K562 (cell line): Measurements from ENCODE around the gene FMO3. TPM values are rescaled to one million over a fixed set of nuclear protein-coding genes. Genes with fewer than 3 reads are reported as not detected.

Experiments
- MEF2D ChIP-seq: conservative IDR thresholded peaks from 2 replicates; pipeline ENCODE4 v1.6.1; 2016; ENCODE audit warnings: low read depth, missing genetic modification characterization, missing compliant biosample characterization
- NCOA4 ChIP-seq: fragments of 450-650 bp; IDR thresholded peaks from 2 replicates; pipeline ENCODE4 v1.6.1; 2018; ENCODE audit warnings: mild to moderate bottlenecking; ENCODE audit not compliant: partially characterized antibody
- polyA plus RNA-seq, 8 experiments: library from polyadenylated mRNA; depleted of rRNA in 4 of 8; stranded (reverse) in 5 of 8; unstranded in 3 of 8; fragments of >200 nt; fragmentation: Nextera tagmentation in 2 of 8; fragmentation: Illumina TruSeq in 1 of 8; extraction: Ambion mirVana in 2 of 8; extraction: Trizol in 1 of 8; gene quantifications; 2 replicates each; pipeline versions ENCODE4 v1.2.1 to v1.2.3, GENCODE V29; 2011 to 2014; ENCODE audit warnings: inconsistent platforms in 1 of 8, missing spikeins in 1 of 8
- total RNA-seq, 7 experiments: library from RNA; depleted of rRNA in 6 of 7; stranded (reverse); fragments of >200 nt in 6 of 7; fragmentation: Illumina TruSeq in 2 of 7; extraction: Trizol in 2 of 7; gene quantifications; 2 replicates each; pipeline versions ENCODE4 v1.2.1 to v1.2.3, GENCODE V29; 2011 to 2021; ENCODE audit warnings: low replicate concordance in 1 of 7
- TF ChIP-seq, protein P1 (sequence below): fragments of 450-650 bp; IDR thresholded peaks from 2 replicates; pipeline ENCODE4 v1.6.1; 2016; ENCODE audit warnings: mild to moderate bottlenecking, moderate library complexity
- TF ChIP-seq, protein P2 (sequence below): sonication (generic); formaldehyde crosslinking; IDR thresholded peaks from 2 replicates; pipeline ENCODE4 v1.8.0; 2023; ENCODE audit warnings: missing genetic modification reagents, mild to moderate bottlenecking, borderline replicate concordance
- TF ChIP-seq, protein P3 (sequence below): fragments of 450-650 bp; formaldehyde crosslinking; IDR thresholded peaks from 2 replicates; pipeline ENCODE4 v1.4.0; 2022; ENCODE audit warnings: missing genetic modification characterization

FMO3 gene
- total and polyA plus RNA-seq, 9 of the 15 experiments (the other 6 are each of a cell fraction or from before 2014, with no cell fraction given): not detected

DNA sequence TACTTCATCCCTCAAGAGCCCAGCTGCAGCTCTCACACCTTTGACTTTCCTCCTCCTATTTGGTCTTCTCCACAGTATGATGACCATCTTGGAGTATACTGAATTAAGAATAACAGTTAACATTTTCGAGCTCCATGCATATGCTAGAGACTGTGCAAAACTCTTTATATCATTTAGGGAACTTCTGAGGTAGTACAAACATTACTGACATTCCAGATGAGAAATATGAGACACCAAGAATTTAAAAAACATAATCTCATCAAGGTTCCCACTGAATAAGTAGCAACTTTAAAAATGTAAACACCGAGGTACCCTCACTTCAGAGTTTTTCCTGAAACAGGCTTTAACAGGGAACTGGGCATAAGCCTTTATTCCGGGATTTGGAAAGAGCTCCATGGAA lies 22.7 kb downstream of the FMO3 start (continued):
- TF ChIP-seq, protein P1, sequence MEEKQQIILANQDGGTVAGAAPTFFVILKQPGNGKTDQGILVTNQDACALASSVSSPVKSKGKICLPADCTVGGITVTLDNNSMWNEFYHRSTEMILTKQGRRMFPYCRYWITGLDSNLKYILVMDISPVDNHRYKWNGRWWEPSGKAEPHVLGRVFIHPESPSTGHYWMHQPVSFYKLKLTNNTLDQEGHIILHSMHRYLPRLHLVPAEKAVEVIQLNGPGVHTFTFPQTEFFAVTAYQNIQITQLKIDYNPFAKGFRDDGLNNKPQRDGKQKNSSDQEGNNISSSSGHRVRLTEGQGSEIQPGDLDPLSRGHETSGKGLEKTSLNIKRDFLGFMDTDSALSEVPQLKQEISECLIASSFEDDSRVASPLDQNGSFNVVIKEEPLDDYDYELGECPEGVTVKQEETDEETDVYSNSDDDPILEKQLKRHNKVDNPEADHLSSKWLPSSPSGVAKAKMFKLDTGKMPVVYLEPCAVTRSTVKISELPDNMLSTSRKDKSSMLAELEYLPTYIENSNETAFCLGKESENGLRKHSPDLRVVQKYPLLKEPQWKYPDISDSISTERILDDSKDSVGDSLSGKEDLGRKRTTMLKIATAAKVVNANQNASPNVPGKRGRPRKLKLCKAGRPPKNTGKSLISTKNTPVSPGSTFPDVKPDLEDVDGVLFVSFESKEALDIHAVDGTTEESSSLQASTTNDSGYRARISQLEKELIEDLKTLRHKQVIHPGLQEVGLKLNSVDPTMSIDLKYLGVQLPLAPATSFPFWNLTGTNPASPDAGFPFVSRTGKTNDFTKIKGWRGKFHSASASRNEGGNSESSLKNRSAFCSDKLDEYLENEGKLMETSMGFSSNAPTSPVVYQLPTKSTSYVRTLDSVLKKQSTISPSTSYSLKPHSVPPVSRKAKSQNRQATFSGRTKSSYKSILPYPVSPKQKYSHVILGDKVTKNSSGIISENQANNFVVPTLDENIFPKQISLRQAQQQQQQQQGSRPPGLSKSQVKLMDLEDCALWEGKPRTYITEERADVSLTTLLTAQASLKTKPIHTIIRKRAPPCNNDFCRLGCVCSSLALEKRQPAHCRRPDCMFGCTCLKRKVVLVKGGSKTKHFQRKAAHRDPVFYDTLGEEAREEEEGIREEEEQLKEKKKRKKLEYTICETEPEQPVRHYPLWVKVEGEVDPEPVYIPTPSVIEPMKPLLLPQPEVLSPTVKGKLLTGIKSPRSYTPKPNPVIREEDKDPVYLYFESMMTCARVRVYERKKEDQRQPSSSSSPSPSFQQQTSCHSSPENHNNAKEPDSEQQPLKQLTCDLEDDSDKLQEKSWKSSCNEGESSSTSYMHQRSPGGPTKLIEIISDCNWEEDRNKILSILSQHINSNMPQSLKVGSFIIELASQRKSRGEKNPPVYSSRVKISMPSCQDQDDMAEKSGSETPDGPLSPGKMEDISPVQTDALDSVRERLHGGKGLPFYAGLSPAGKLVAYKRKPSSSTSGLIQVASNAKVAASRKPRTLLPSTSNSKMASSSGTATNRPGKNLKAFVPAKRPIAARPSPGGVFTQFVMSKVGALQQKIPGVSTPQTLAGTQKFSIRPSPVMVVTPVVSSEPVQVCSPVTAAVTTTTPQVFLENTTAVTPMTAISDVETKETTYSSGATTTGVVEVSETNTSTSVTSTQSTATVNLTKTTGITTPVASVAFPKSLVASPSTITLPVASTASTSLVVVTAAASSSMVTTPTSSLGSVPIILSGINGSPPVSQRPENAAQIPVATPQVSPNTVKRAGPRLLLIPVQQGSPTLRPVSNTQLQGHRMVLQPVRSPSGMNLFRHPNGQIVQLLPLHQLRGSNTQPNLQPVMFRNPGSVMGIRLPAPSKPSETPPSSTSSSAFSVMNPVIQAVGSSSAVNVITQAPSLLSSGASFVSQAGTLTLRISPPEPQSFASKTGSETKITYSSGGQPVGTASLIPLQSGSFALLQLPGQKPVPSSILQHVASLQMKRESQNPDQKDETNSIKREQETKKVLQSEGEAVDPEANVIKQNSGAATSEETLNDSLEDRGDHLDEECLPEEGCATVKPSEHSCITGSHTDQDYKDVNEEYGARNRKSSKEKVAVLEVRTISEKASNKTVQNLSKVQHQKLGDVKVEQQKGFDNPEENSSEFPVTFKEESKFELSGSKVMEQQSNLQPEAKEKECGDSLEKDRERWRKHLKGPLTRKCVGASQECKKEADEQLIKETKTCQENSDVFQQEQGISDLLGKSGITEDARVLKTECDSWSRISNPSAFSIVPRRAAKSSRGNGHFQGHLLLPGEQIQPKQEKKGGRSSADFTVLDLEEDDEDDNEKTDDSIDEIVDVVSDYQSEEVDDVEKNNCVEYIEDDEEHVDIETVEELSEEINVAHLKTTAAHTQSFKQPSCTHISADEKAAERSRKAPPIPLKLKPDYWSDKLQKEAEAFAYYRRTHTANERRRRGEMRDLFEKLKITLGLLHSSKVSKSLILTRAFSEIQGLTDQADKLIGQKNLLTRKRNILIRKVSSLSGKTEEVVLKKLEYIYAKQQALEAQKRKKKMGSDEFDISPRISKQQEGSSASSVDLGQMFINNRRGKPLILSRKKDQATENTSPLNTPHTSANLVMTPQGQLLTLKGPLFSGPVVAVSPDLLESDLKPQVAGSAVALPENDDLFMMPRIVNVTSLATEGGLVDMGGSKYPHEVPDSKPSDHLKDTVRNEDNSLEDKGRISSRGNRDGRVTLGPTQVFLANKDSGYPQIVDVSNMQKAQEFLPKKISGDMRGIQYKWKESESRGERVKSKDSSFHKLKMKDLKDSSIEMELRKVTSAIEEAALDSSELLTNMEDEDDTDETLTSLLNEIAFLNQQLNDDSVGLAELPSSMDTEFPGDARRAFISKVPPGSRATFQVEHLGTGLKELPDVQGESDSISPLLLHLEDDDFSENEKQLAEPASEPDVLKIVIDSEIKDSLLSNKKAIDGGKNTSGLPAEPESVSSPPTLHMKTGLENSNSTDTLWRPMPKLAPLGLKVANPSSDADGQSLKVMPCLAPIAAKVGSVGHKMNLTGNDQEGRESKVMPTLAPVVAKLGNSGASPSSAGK: no peak
- TF ChIP-seq, protein P2, sequence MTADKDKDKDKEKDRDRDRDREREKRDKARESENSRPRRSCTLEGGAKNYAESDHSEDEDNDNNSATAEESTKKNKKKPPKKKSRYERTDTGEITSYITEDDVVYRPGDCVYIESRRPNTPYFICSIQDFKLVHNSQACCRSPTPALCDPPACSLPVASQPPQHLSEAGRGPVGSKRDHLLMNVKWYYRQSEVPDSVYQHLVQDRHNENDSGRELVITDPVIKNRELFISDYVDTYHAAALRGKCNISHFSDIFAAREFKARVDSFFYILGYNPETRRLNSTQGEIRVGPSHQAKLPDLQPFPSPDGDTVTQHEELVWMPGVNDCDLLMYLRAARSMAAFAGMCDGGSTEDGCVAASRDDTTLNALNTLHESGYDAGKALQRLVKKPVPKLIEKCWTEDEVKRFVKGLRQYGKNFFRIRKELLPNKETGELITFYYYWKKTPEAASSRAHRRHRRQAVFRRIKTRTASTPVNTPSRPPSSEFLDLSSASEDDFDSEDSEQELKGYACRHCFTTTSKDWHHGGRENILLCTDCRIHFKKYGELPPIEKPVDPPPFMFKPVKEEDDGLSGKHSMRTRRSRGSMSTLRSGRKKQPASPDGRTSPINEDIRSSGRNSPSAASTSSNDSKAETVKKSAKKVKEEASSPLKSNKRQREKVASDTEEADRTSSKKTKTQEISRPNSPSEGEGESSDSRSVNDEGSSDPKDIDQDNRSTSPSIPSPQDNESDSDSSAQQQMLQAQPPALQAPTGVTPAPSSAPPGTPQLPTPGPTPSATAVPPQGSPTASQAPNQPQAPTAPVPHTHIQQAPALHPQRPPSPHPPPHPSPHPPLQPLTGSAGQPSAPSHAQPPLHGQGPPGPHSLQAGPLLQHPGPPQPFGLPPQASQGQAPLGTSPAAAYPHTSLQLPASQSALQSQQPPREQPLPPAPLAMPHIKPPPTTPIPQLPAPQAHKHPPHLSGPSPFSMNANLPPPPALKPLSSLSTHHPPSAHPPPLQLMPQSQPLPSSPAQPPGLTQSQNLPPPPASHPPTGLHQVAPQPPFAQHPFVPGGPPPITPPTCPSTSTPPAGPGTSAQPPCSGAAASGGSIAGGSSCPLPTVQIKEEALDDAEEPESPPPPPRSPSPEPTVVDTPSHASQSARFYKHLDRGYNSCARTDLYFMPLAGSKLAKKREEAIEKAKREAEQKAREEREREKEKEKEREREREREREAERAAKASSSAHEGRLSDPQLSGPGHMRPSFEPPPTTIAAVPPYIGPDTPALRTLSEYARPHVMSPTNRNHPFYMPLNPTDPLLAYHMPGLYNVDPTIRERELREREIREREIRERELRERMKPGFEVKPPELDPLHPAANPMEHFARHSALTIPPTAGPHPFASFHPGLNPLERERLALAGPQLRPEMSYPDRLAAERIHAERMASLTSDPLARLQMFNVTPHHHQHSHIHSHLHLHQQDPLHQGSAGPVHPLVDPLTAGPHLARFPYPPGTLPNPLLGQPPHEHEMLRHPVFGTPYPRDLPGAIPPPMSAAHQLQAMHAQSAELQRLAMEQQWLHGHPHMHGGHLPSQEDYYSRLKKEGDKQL: no peak
- TF ChIP-seq, protein P3, sequence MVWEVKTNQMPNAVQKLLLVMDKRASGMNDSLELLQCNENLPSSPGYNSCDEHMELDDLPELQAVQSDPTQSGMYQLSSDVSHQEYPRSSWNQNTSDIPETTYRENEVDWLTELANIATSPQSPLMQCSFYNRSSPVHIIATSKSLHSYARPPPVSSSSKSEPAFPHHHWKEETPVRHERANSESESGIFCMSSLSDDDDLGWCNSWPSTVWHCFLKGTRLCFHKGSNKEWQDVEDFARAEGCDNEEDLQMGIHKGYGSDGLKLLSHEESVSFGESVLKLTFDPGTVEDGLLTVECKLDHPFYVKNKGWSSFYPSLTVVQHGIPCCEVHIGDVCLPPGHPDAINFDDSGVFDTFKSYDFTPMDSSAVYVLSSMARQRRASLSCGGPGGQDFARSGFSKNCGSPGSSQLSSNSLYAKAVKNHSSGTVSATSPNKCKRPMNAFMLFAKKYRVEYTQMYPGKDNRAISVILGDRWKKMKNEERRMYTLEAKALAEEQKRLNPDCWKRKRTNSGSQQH (CRISPR knock-in tag): no peak
- TF ChIP-seq MEF2D (tag) (no peak), NCOA4 (no peak)
